Measurements from ENCODE around the gene IPO5.
"Not testable (repeated sequence)": the region's sequence is repeated elsewhere in the genome, so short reads cannot be mapped to it uniquely, and the experiment has no call there.

Gene IPO5

GRCh38 chr13:98007001-98007400, 53.5 kb downstream of the IPO5 start:
- no peak for DNase-seq (ENCODE audit: low read depth in 2 of 3, low spot score in 1 of 3)

GRCh38 chr13:98013241-98013640, 59.8 kb downstream of the IPO5 start:
- no peak for DNase-seq (ENCODE audit: low read depth in 2 of 3, low spot score in 1 of 3)

- no peak for DNase-seq (ENCODE audit: low read depth in 2 of 3, low spot score in 1 of 3)
These were observed 61.3 kb downstream of the IPO5 start for GRCh38 chr13:98014766-98015165.

- no peak for DNase-seq (ENCODE audit: low read depth in 2 of 3, low spot score in 1 of 3)
These were observed 64.8 kb downstream of the IPO5 start for GRCh38 chr13:98018293-98018692.

- DNase-seq (ENCODE audit: low read depth in 2 of 3, low spot score in 1 of 3), result no peak
These were observed 65.7 kb downstream of the IPO5 start for GRCh38 chr13:98019186-98019585.

GRCh38 chr13:98020271-98020670, 66.8 kb downstream of the IPO5 start:
- DNase-seq (ENCODE audit: low read depth in 2 of 3, low spot score in 1 of 3), result no peak

- DNase-seq (ENCODE audit: low read depth in 2 of 3, low spot score in 1 of 3), result no peak
These were observed 68.7 kb downstream of the IPO5 start for GRCh38 chr13:98022210-98022609.

- no peak for DNase-seq (ENCODE audit: low read depth in 2 of 3, low spot score in 1 of 3)
These were observed 72.1 kb downstream of the IPO5 start for GRCh38 chr13:98025480-98026025.

GRCh38 chr13:98026457-98026857, 73.0 kb downstream of the IPO5 start:
- no peak for DNase-seq (ENCODE audit: low read depth in 2 of 3, low spot score in 1 of 3)

- DNase-seq (ENCODE audit: low read depth in 2 of 3, low spot score in 1 of 3), result no peak
These were observed 78.7 kb downstream of the IPO5 start for GRCh38 chr13:98032168-98032567.

- no peak for DNase-seq (ENCODE audit: low read depth in 2 of 3, low spot score in 1 of 3)
These were observed 80.1 kb downstream of the IPO5 start for GRCh38 chr13:98033277-98034247.

GRCh38 chr13:98035373-98035772, 81.9 kb downstream of the IPO5 start:
- DNase-seq (ENCODE audit: low read depth in 2 of 3, low spot score in 1 of 3), result no peak

- not testable (repeated sequence) for DNase-seq (ENCODE audit: low read depth in 2 of 3, low spot score in 1 of 3)
These were observed 83.3 kb downstream of the IPO5 start for GRCh38 chr13:98036564-98037302.

- DNase-seq (ENCODE audit: low read depth in 2 of 3, low spot score in 1 of 3), result no peak
These were observed 85.8 kb downstream of the IPO5 start for GRCh38 chr13:98039261-98039660.

GRCh38 chr13:98039964-98040363, 86.5 kb downstream of the IPO5 start:
- no peak for DNase-seq (ENCODE audit: low read depth in 2 of 3, low spot score in 1 of 3)

- DNase-seq (ENCODE audit: low read depth in 2 of 3, low spot score in 1 of 3), result no peak
These were observed 87.8 kb downstream of the IPO5 start for GRCh38 chr13:98041081-98041820.

- no peak for DNase-seq (ENCODE audit: low read depth in 2 of 3, low spot score in 1 of 3)
These were observed 90.8 kb downstream of the IPO5 start for GRCh38 chr13:98044301-98044700.

- DNase-seq (ENCODE audit: low read depth in 2 of 3, low spot score in 1 of 3), result not testable (repeated sequence)
These were observed 94.3 kb downstream of the IPO5 start for GRCh38 chr13:98047785-98048184.

- no peak for DNase-seq (ENCODE audit: low read depth in 2 of 3, low spot score in 1 of 3)
These were observed 94.8 kb downstream of the IPO5 start for GRCh38 chr13:98048265-98048664.

GRCh38 chr13:98050041-98050466, 96.6 kb downstream of the IPO5 start:
- DNase-seq (ENCODE audit: low read depth in 2 of 3, low spot score in 1 of 3), result no peak

- DNase-seq (ENCODE audit: low read depth in 2 of 3, low spot score in 1 of 3), result no peak
These were observed 98.9 kb downstream of the IPO5 start for GRCh38 chr13:98052412-98052811.
